Activated naive CD4-positive, alpha-beta T cell treated with anti-CD3 and anti-CD28 coated beads, Interleukin-2, amount 50 U/mL, for 24 hours (primary cell): ENCODE results near the gene C17orf107.

Source experiments
- H3K27ac Mint-ChIP-seq: one replicate; pipeline ENCODE4 v1.8.0; 2021; ENCODE audit warnings: mild to moderate bottlenecking, mixed read lengths
- H3K27me3 Mint-ChIP-seq: one replicate; pipeline ENCODE4 v1.8.0; 2021; ENCODE audit warnings: mixed read lengths
- H3K36me3 Mint-ChIP-seq: one replicate; pipeline ENCODE4 v1.8.0; 2021; ENCODE audit warnings: mixed read lengths
- H3K4me1 Mint-ChIP-seq: one replicate; pipeline ENCODE4 v1.8.0; 2021; ENCODE audit warnings: mixed read lengths
- H3K4me3 Mint-ChIP-seq: one replicate; pipeline ENCODE4 v1.8.0; 2021; ENCODE audit warnings: mild to moderate bottlenecking, mixed read lengths
- H3K9me3 Mint-ChIP-seq: one replicate; pipeline ENCODE4 v1.8.0; 2021; ENCODE audit warnings: mixed read lengths

Gene C17orf107

GRCh38 chr17:4934173-4934979, 35.0 kb downstream of the C17orf107 start:
- Mint-ChIP-seq H3K27ac (peak overlapping the region; percentile 20), H3K4me1 (peaks cover 43% of the 10 kb centered on the region), H3K36me3 (no peaks in the 10 kb centered on the region), H3K9me3 (no peaks in the 10 kb centered on the region), H3K27me3 (no peaks in the 10 kb centered on the region), H3K4me3 (no peak overlapping the region)

DNA sequence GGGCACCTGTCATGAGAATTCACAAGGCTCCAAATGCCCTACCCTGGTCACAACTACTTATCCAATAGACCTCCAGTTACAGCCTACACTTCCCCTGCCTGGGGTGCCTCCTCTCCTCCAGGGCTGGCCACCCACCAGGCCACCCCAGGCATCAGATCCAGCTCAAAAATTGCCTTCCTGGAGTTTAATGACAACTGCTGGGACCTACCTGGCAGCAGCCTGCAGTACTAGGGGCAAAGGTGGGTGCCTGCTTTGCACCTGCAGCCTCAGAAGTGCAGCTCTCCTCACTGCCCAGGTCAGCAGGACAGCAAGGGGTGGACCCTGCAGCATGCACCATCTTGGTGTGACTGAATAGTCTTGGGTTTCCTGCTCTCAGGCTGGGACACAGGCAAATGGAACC, 36.3 kb downstream of the C17orf107 start:
- Mint-ChIP-seq H3K9me3 (no peaks in the 10 kb centered on the region), H3K4me1 (peaks cover 43% of the 10 kb centered on the region), H3K36me3 (no peaks in the 10 kb centered on the region), H3K27me3 (no peaks in the 10 kb centered on the region), H3K4me3 (no peak overlapping the region), H3K27ac (no peak overlapping the region)

- H3K27me3 Mint-ChIP-seq = no peaks in the 10 kb centered on the region
- H3K27ac Mint-ChIP-seq = no peak overlapping the region
Observed at GRCh38 chr17:4936436-4936835, 37.1 kb downstream of the C17orf107 start.

DNA sequence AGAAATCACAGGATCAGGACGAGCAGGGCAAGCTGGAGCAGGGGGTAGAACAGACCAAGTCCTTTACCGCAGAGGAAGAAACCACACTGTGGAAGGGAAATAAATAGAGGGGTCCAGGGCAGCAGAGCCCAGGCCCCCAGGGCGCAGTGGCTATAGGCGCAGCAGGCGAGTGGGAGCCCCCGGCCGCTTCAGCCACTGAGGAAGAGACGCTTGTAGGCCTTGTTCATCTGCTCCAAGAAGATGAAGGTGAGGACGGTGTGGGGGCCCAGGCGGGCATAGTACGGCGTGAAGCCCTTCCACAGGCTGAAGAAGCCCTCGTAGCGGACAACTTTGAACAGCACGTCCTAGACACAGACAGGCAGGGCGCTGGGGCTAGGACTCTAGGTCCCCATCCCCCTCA, 38.2 kb downstream of the C17orf107 start:
- Mint-ChIP-seq H3K9me3 (no peaks in the 10 kb centered on the region), H3K36me3 (peaks cover 8% of the 10 kb centered on the region), H3K4me3 (peak overlapping the region; percentile 7), H3K27ac (no peak overlapping the region), H3K27me3 (no peaks in the 10 kb centered on the region), H3K4me1 (peaks cover 59% of the 10 kb centered on the region)

More at GRCh38 chr17:4936436-4936835, 37.1 kb downstream of the C17orf107 start:
- Mint-ChIP-seq H3K4me1 (peaks cover 48% of the 10 kb centered on the region), H3K9me3 (no peaks in the 10 kb centered on the region), H3K36me3 (peaks cover 2% of the 10 kb centered on the region), H3K4me3 (no peak overlapping the region)

- Mint-ChIP-seq H3K27ac (peak overlapping the region; percentile 72), H3K4me3 (peak overlapping the region; percentile 94), H3K27me3 (no peaks in the 10 kb centered on the region), H3K4me1 (peaks cover 64% of the 10 kb centered on the region), H3K9me3 (no peaks in the 10 kb centered on the region), H3K36me3 (peaks cover 10% of the 10 kb centered on the region)
Observed at GRCh38 chr17:4938069-4938491, 38.7 kb downstream of the C17orf107 start.

- peaks cover 13% of the 10 kb centered on the region for H3K36me3 Mint-ChIP-seq
- no peaks in the 10 kb centered on the region for H3K27me3 Mint-ChIP-seq
- peak overlapping the region; percentile 94 for H3K4me3 Mint-ChIP-seq
- H3K9me3 Mint-ChIP-seq = no peaks in the 10 kb centered on the region
- H3K27ac Mint-ChIP-seq = peak overlapping the region; percentile 93
- H3K4me1 Mint-ChIP-seq = peaks cover 64% of the 10 kb centered on the region
Observed at GRCh38 chr17:4938688-4939545, 39.6 kb downstream of the C17orf107 start.

GRCh38 chr17:4939546-4939795, 40.1 kb downstream of the C17orf107 start:
- Mint-ChIP-seq H3K36me3 (peaks cover 14% of the 10 kb centered on the region), H3K27ac (peak overlapping the region; percentile 93), H3K4me1 (peaks cover 64% of the 10 kb centered on the region), H3K9me3 (no peaks in the 10 kb centered on the region), H3K27me3 (no peaks in the 10 kb centered on the region), H3K4me3 (peak overlapping the region; percentile 94)

DNA sequence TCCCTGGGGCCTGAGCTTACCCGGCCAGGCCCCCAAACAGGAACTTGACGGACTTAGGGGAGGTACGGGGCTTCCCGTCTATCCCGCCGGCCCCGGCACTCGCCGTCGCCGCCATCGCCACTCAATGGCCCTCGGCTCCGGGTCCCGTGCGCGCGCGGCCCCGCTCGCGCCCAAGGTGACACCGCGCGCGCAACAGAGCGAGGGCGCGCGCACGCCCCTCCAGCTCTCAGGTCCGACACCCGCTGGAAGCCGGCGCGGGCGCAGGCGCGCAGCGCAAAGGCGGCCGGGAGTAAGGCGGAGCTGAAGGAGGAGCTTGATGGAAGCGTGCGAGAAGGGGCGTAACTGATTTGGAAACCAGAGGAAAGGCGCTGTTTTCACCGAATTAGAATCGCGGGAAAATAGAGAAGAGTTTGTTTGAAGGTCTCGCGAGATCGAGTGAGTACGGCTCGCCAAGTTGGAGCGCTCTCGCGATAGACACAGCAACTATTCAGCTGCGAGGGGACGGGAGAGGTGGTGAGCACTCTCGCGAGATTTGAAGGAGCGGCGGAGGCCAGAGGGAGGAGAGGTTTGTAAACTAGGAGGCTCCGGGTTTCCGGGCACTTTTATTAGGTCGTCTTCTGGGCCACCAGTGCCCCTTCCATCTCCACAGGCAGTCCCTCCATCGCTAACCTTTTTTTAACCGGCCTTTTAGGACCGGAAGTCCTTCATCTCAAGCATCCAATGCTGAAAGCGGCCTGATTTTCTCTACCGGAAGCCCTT, 40.6 kb downstream of the C17orf107 start, which contains the start of the genes RNF167 and SLC25A11:
Gene RNF167, plus strand, starts transcription at position 473 of the 759 bp plus-strand sequence. CDS start 642 bp downstream, outside the sequence.
Gene SLC25A11, minus strand, starts transcription at position 251 of the 759 bp plus-strand sequence. Its CDS starts 136 bp downstream, at position 115.
- H3K27ac Mint-ChIP-seq = peak within 1 kb of the TSS; percentile 99
- peaks cover 66% of the 10 kb centered on the region for H3K4me1 Mint-ChIP-seq
- no peaks in the 10 kb centered on the region for H3K27me3 Mint-ChIP-seq
- peaks cover 14% of the 10 kb centered on the region for H3K36me3 Mint-ChIP-seq
- H3K9me3 Mint-ChIP-seq = no peaks in the 10 kb centered on the region
- H3K4me3 Mint-ChIP-seq = peak within 1 kb of the TSS; percentile 94

DNA sequence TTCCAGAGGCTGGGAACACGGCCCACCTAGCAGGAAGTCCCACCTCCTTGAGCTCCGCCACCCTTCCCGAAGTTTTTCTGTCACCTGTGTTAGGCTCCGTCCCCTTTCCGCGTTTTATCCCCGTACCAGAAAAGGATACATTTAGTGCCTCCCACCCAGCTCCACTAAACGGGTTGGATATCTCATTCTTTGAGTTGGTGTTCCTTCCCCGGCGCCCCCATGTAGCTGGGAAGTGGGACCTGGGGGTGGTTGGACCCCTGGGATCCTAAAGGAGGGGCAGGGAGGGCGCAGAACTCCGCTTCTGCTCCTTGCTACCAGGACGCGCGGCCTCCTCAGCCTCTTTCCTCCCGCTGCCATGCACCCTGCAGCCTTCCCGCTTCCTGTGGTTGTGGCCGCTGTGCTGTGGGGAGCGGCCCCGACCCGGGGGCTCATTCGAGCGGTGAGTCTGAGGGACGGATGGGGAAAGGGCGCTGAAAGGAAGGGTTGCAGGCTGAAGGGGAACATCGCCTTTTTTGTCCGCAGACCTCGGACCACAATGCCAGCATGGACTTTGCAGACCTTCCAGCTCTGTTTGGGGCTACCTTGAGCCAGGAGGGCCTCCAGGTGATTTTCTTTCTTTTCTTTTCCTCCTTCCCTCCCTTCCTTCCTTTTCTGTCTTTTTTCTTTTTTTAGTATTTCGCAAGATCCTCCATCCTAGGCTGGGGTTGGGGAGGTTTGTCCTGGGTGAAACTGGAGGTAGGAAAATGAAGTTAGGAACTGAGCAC, 41.4 kb downstream of the C17orf107 start:
- Mint-ChIP-seq H3K27ac (peak overlapping the region; percentile 99), H3K4me3 (peak overlapping the region; percentile 94), H3K4me1 (peaks cover 72% of the 10 kb centered on the region), H3K27me3 (no peaks in the 10 kb centered on the region), H3K9me3 (no peaks in the 10 kb centered on the region), H3K36me3 (peaks cover 21% of the 10 kb centered on the region)

- H3K4me3 Mint-ChIP-seq = peak overlapping the region; percentile 94
- peaks cover 68% of the 10 kb centered on the region for H3K4me1 Mint-ChIP-seq
- peak overlapping the region; percentile 99 for H3K27ac Mint-ChIP-seq
- H3K36me3 Mint-ChIP-seq = peaks cover 24% of the 10 kb centered on the region
- H3K9me3 Mint-ChIP-seq = no peaks in the 10 kb centered on the region
- no peaks in the 10 kb centered on the region for H3K27me3 Mint-ChIP-seq
Observed at GRCh38 chr17:4941319-4941610, 41.9 kb downstream of the C17orf107 start.

GRCh38 chr17:4942760-4943508, 43.6 kb downstream of the C17orf107 start:
- Mint-ChIP-seq H3K9me3 (no peaks in the 10 kb centered on the region), H3K27me3 (no peaks in the 10 kb centered on the region), H3K4me3 (peak overlapping the region; percentile 100), H3K4me1 (peaks cover 60% of the 10 kb centered on the region), H3K27ac (peak overlapping the region; percentile 84), H3K36me3 (peaks cover 33% of the 10 kb centered on the region)

DNA sequence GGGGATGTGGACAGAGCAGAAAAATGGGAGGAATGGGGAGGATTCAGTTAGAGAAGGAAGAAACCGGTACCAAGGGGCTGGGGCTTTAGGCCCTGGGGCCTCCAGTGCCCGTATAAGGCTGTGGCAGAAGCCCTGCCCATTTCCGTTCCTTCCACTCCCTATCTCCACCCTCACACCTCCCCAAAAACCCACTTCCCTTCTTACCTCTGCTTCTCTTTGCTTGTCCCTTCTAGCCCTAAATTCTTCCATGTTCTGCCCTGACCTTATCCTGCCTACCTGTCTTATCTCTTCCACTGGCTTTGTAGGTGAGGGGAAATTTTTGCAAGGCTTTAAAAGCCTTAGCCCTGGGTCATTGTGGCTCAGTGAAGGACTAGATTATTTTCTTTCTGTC, 44.8 kb downstream of the C17orf107 start:
- H3K27ac Mint-ChIP-seq = peak overlapping the region; percentile 96
- peak overlapping the region; percentile 100 for H3K4me3 Mint-ChIP-seq
- H3K27me3 Mint-ChIP-seq = no peaks in the 10 kb centered on the region
- peaks cover 33% of the 10 kb centered on the region for H3K36me3 Mint-ChIP-seq
- H3K4me1 Mint-ChIP-seq = peaks cover 50% of the 10 kb centered on the region
- H3K9me3 Mint-ChIP-seq = no peaks in the 10 kb centered on the region

GRCh38 chr17:4944554-4945175, 45.3 kb downstream of the C17orf107 start:
- H3K4me1 Mint-ChIP-seq = peaks cover 49% of the 10 kb centered on the region
- H3K27ac Mint-ChIP-seq = peak overlapping the region; percentile 96
- H3K27me3 Mint-ChIP-seq = no peaks in the 10 kb centered on the region
- peak overlapping the region; percentile 100 for H3K4me3 Mint-ChIP-seq
- H3K36me3 Mint-ChIP-seq = peaks cover 33% of the 10 kb centered on the region
- H3K9me3 Mint-ChIP-seq = no peaks in the 10 kb centered on the region
